T-helper 2 cell (primary cell): ENCODE results near the gene RP9.

Experiments
- DNase-seq, 5 experiments: peaks; one replicate each; pipeline versions ENCODE4 v3.0.0 to v3.0.0-alpha.2; 2012 to 2022
- total RNA-seq, 2 donors: gene quantifications; one replicate each; lab custom pipeline; 2026; lab: John Stamatoyannopoulos, UW

RP9 gene
- 9.4 to 12.2 reads per million in 2 donors for total RNA-seq

- peak; percentile 55 to 84 (median 69) for DNase-seq
Measured at GRCh38 chr7:33109005-33109757, at the start of gene RP9. RP9 (minus strand) TSS chr7:33109404; CDS start chr7:33109372, 32 bp downstream.

DNA sequence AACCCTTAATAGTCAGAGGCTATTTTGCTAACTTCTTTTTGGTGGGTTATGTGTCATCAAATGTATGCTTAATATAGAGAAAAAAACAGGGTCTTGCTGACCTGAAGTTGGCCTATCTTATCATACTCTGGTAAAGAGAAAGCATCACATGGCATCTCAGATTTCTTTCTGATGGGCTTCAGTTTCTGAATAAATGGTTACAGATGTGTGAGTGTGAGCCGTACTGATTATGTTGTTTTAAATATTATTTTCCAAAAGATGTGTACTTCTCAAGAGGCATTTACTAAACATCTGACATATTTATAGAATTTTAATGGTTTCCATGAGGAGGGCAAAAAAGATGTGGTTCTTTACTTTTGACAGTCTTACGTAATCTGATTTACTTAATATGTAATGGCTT is 48.6 kb upstream of the RP9 start:
- DNase-seq = no peak

DNA sequence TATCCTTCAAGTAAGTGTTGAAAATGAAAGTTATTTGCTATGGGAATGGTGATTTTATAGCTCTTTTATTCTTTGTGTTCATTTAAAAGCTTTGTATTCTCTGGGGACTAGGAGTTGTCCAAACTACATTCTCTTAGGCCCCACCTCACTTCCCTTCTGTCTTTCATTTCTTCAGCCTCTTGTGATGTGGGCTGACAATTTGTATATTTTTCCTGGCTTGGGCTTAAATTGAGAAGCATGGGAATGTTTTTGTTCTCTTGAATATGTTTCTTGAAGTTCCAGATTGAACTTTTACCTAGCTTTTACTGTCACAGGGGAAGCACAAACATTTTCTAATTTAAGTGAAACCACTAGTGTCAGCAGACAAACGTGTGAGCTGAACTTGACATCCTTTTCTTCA is 48.1 kb upstream of the RP9 start:
- DNase-seq = no peak

- DNase-seq = no peak
Measured at GRCh38 chr7:33156441-33156840, 47.2 kb upstream of the RP9 start.

- DNase-seq = no peak
Measured at GRCh38 chr7:33155811-33156210, 46.6 kb upstream of the RP9 start.

DNA sequence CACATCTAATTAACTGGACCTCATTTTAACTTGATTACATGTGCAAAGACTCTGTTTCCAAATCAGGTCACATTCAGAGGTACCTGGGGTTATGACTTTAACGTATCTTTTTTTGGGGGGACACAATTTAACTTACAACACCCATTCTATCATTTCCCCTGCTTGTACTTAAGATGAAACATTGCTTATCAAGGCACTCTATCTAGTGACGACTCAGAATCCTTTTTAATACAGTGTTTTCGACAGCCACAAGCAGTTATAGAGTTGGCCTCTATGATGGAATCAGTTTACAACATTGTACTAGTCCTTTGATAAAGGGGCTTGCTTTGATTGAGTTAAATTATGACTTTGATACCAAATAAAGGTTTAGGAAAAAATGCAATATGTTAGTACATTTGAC is 42.9 kb upstream of the RP9 start:
- DNase-seq = peak in 1 of 5 experiments; percentile 19

- no peak for DNase-seq
Measured at GRCh38 chr7:33145156-33145555, 36.0 kb upstream of the RP9 start.

- DNase-seq = no peak
Measured at GRCh38 chr7:33143996-33144718, 35.0 kb upstream of the RP9 start.

- no peak for DNase-seq
Measured at GRCh38 chr7:33142585-33142984, 33.4 kb upstream of the RP9 start.

DNA sequence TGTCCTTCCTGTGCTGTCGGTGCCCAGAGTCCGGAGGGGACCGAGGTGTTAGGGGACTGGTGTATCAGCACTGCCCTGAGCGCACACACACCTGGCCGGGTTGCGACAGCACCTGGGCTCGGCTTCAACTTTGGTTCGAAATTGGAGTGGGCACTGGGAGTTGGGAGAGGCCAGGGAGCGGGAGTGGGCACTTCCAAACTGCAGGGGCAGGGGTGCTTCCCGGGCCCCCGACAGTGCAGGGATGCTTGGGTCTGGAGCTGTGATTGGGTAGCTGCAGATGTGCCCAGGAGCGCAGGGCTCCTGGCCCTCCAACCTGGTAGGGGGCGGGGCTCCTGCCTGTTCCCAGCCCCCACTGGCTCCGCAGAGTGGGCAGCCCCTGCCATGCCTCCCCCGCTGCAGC is 27.9 kb upstream of the RP9 start:
- DNase-seq = no peak

DNA sequence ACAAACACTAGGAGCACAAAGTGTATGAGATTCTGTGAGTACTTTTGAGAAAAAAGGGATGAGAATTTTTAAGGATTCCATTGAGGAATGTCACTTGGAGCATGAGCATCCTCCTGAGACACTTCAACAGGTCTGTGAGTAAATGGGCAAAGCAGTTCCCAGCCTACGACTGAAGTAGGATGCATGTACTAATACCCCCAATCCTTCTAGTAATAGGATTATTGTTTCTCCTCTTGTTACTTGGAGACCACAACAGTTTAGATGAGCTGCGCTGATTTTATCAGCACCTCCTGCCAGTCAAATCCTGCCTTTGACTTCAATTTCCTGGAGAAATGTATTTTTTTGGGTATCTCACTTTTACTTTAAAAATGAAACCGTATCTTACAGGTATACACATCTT is 21.0 kb upstream of the RP9 start:
- peak in 1 of 5 experiments; percentile 58 for DNase-seq

DNA sequence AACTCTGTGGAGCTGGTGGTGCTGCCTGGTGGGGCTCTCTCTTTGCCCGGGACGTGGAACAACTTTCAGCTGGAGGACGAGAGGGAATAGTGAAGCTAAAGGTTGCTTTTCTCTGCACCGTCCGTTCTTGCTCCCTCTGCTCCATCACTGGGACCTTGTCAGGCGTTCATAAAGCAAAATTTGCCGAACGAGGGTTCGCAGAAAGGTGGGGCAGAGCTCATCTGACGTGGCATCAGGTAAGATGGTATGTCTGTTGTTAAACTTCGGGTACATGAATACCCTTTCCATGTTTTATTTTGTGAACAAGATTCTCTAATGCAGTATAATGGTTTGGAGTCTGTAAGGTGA is 20.6 kb upstream of the RP9 start:
- DNase-seq = peak in 1 of 5 experiments; percentile 36

DNA sequence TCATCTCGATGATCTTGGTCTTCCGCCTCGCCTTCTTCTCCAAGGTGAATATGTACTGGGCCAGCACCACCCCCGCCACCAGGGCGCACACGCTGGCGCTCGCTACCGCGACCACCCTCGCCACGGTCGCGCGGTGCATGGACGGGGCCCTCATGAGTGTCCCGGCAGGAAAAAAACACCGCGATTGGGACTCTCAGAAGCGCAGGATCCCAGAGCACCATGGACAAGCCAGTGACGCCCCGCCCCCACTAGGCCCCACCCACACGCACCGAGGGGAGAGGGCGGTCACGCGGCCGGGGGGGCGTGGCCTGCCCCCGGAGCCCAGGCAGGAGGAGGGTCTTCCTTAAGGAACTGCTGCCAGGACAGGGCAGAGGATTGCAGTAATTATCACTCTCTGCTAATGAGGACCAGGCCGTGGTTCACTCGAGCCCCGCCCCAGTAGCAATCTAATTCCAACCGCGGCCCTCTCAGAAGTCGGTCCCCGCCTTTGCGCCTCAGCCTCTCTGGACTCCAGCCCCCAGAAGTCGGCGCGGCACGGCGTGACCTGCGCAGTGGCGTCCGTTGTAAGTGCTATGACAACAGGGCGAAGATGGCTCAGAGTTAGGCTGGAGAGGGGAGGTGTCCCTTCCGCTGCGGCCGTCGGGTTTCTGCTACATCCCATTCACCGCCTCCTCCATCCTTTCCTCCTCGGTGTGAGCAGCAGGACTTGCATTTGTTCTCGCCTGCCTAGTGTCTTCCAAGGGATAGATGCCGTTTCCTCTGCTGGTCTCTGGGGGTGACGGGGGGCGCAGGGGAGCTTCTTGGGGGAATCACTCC is 20.0 kb upstream of the RP9 start, which contains the start of gene BBS9:
TSS of gene BBS9 (plus strand) at position 575 of the 816 bp plus-strand sequence. CDS start 16,689 bp downstream, outside the sequence.
- DNase-seq = peak; percentile 78 to 95 (median 85)

DNA sequence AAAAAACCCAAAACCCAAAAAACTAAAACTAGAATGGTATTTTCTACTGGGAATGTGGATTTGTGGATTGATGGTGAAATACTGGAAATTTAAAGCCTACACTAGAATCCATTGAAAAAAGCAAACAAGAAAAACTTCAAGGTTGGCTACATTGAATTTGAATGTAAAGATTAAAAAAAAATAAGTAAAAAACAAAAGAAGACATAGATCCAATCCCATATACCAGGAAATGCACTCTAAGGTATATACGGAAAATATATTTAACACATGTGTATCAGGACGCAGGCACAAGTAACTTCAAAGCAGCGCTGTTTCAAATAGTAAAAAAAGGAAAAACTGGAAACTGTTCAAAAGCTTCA is 19.4 kb upstream of the RP9 start:
- no peak for DNase-seq

DNA sequence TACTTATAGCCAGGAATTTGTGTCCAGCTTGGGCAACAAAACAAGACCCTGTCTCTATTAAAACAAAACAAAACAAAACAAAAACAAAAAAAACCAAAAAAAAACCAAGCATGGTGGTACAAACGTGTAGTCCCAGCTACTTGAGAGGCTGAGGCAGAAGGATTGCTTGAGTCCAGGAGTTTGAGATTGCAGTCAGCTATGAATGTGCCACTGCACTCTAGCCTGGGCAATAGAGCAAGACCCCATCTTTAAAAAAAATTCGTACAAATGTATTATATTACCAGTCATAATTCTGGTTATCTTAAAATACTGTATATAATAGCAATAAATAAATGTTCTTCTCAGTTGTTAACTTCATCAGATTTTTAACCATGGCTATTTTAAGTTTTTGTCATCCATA is 17.9 kb upstream of the RP9 start:
- no peak for DNase-seq

DNA sequence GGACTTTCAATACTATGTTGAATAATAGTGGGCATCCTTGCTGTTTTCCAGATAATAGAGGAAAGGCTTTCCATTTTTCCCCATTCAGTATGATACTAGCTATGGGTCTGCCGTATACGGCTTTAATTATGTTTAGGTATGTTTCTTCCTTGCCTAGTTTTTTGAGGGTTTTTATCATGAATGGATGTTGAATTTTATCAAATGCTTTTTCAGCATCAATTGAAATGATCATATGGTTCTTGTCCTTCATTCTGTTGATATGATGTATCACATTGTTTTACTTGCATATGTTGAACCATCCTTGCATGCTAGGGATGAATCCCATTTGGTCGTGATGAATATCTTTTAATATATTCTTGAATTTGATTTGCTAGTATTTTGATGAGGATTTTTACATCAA is 9.2 kb upstream of the RP9 start:
- DNase-seq = no peak

GRCh38 chr7:33114976-33115375 is 5.8 kb upstream of the RP9 start:
- DNase-seq = no peak

DNA sequence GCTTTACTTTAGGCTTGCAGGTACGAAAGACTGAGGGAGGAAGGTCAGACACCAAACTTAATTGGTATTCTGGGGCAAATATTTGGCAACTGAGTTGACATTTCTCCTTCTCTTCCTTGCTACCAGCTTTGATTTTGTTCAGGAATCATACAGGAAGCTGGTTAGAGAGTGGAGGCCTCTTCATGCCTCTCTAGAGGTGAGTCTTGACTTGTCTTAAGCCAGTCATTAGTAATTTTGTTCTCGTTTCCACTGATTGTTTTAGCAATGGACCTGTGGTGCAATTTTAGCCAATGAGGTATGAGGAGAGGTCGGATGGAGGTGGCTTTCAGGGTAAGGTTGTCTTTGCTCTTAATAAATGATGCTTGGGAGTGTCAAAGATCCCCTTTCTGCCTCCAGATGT is 2.4 kb upstream of the RP9 start:
- no peak for DNase-seq

- DNase-seq = peak in 1 of 5 experiments; percentile 6
Measured at GRCh38 chr7:33109758-33110238, 594 bp upstream of the RP9 start.

DNA sequence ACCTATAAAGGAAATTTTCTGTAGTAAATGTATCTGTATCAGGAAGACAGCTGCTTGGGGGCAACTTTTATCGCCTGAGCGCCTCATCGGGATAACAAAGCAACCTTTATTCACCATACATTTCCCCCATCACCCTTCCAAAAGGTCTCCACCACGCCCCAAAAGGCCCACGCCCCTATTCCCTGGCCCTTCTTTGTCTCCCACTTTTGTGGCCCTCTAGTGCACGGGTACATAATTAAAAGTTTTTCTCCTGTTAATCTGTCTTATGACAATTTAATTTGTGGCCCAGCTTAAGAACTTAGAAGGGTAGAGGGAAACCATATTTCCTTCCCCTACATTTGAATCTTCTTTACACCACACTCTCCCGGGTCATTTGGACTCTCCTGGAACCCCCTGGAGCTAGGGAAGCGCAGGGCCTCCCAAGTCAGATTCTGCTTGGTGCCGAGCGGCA is 625 bp downstream of the RP9 start:
- DNase-seq = peak in 2 of 5 experiments; percentile 10 to 30

DNA sequence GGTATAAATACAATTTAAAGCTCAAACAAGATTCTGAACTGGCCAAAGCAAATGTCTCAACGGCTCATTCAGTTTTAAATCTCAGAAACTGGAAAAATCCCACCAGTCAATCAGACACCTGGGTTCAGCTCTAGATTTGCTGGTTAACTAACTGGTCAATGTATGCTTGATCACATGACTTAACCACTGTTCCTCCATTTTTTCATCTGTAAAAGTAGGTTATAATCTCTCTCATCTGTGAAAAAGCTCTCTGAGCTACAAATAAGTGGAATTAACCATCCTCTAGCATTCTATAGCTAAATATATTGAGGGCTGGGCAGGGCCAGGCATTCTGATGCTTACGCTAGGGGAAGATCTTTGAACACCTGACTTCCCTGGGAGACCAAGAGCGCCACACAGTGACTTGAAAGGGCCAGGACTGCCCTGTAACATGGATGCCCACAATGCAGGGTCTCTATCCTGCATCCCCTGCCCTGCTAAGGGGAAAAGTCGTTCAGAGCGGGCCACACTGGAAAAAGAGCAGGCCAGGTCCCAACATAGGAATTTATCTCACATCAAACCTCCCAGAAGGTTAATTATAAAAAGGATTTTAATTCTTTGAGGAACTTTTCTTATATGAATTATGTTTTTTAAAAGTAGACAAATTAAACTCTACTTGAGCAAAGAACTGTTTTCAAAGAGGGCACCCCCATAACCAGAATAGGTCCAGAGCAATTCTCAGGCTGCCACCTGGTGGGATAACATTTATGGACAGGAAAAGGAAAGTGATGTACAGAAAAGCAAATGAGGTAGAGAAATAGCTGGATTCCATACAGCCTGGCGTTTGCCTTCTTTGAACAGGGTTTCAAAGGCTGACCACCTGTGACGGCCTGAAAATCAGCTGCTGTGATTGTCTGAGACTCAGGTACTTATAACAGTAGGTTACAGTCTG is 1.8 kb downstream of the RP9 start:
- peak in 2 of 5 experiments; percentile 24 to 49 for DNase-seq

DNA sequence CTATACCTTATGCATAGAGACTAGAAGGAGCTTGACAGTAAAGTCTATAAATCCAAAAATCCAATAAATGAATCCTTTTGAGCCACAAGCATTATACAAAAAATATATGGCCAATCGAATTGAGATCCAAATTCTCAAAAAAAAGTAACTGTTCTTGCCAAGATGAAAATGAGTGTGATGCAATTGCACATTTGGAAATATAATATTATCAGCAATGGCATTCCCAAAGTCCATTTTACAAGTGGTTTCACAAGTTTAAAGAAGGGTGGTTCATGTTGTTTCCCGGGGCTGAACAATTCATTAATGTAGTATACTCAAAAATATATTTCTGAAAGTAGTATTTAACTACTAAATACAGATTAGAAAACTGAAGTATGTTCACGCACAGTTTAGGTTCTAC is 7.3 kb downstream of the RP9 start:
- no peak for DNase-seq
